Hematopoietic multipotent progenitor cell treated with erythropoietin and hydrocortisone succinate and interleukin-3 and kit ligand, for 4 days (in vitro differentiated cells): ENCODE data around the gene LRRC45.
A peak's percentile ranks its signal among the peaks of the same experiment; 100 is the strongest.
"Not testable (repeated sequence)": the region's sequence is repeated elsewhere in the genome, so short reads cannot be mapped to it uniquely, and the experiment has no call there.

ENCODE experiments used
- DNase-seq: peaks from one replicate; pipeline ENCODE4 v3.0.0-alpha.2; 2015

The LRRC45 gene

DNA sequence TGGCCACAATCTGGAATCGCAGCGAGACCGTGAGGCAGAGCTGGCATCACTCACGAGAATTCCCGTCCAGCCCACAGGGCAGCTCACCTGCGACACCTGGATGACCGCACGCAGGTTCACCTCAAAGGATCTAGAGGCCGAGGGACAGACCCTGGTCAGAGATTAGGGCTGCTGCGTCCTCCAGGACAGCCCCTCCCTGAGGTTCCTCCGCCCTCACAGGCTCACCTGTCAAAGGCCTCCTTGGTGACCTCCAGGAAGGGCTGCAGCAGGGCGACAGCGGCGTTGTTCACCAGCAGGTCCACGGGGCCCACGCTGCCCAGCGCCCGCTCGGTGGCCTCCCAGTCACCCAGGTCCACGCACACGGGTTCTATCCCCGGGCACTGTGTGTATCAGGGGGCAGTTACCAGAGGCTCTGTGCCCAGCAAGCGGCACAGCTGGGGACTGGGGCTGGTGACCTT lies 13.6 kb downstream of the LRRC45 start:
- DNase-seq: no peak

DNA sequence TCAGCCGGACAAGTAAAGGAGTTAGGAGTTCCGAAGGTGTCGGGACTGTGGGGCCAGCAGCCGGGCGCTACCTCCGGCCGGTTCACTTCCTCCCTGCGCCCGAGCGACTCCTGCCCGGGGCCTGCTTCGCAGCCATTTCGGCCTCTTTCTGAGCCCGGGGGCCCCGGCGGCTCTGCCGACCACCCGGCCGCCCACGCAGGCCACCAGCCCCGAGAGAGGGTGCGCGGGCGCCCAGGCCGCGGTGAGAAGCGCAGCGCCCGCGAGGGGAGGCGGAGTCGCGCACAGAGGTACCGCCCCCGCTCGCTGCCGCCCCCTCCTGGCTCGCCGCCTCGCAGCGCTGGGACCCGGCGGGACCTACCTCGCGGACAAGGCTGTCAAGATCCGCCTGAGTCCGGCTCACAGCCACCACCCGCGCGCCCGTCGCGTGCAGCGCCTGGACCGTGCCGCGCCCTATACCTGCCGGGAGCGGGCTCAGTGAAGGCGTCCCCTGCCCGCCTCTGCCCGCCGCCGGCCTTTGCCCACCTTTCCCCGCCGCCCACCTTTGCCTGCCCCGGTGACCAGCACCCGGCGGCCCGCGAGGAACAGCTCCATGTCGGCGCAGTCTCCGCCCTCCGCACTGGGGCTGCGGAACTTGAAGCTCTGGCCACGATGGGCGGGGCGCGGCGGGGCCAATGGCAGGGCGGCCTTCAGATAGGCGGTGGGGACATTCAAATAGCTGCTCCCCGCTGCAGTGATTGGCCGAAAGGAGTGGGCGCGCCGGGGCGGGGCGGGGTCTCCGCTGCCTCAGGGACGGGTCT lies 14.2 kb downstream of the LRRC45 start, which contains the start of gene DCXR:
TSS of gene DCXR (minus strand) at position 606 of the 797 bp plus-strand sequence. CDS start at position 591, 15 bp downstream.
- DNase-seq: peak; percentile 99

GRCh38 chr17:82037889-82038195 lies 14.7 kb downstream of the LRRC45 start:
- no peak for DNase-seq

DNA sequence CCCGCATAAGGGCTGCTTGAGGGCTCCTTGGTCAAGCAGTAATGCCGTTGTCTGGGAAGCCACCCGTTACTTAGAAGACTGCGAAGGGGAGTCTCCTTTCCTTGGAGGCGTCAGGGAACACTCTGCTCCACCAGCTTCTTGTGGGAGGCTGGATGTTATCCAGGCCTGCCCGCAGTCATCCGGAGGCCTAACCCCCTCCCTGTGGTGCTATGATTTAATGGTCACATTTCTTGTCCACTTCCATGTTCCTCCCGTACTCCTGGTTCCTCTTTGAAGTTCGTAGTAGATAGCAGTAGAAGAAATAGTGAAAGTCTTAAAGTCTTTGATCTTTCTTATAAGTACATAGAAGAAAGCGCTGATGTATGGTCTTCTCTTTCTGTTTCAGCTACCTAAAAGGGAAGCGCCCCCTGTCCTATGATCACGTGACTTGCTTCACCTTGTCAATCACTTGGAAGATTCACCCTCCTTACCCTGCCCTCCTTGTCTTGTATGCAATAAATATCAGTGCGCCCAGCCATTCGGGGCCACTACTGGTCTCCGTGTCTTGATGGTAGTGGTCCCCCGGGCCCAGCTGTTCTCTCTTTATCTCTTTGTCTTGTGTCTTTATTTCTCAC lies 15.8 kb downstream of the LRRC45 start:
- not testable (repeated sequence) for DNase-seq

- no peak for DNase-seq
These were observed 16.7 kb downstream of the LRRC45 start for GRCh38 chr17:82039695-82040299.

DNA sequence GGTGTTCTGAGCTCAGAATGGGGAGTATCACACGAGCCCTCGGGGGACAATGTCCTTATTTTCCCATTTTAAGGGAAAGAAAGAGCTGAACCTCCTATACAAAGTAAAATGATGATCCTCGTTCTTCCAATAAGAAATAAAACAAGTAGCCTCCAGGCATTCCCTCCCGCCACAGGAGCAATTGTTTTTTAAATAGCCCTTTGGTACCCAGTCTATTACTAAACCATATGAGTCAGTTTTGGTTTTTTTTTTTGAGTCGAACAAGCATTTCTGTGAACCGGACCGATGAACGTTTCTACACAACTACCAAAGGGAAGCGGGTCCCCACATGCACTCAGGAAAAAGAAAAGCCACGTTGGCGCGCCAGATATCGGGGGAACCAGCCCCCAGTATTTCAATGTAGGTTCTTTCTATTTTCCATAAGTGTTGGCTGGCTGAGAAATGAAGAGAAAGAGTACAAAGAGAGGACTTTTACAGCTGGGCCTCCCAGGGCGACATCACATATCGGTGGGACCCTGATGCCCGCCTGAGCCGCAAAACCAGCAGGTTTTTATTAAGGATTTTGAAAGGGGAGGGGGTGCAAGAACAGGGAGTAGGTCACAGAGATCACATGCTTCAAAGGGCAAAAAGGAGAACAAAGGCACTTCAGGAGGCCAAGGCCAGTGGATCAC lies 18.2 kb downstream of the LRRC45 start:
- no peak for DNase-seq

DNA sequence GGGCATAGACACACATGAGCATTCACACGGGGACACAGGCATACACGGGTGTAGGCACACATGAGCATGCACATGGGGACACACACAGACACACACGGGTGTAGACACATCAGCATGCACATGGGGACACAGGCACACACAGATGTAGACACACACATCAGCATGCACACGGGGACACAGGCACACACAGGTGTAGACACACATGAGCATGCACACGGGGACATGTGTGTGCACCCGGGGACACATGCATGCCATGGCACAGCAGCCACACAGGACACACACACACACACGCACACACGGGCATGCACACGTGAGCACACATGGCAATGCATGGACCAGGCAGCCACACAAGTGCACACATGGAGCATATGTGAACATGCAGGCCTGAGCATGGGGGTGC lies 19.5 kb downstream of the LRRC45 start:
- no peak for DNase-seq

- DNase-seq: no peak
These were observed 20.4 kb downstream of the LRRC45 start for GRCh38 chr17:82043507-82043906.

- no peak for DNase-seq
These were observed 22.9 kb downstream of the LRRC45 start for GRCh38 chr17:82045936-82046484.

DNA sequence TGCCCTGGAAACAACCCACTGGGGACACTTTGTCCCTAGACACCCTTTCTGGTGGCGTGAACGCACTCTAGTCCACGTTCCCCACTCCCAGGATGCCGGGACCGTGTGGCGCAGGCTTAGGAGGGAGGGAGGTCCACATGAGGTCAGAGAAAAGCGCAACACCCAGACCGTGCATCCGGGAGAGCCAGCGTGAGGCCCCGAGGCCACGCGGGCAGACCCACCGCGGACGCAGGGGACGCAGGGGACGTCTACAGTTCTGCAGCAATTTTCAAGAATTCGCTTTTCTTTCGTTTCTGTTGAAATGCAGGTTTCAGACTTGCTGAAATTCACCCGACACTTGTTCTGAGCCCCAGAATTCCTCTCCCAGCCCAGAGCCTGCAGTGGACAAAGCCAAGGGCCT lies 23.8 kb downstream of the LRRC45 start:
- no peak for DNase-seq

- DNase-seq: no peak
These were observed 24.3 kb downstream of the LRRC45 start for GRCh38 chr17:82047379-82047778.

- DNase-seq: no peak
These were observed 24.9 kb downstream of the LRRC45 start for GRCh38 chr17:82047914-82048570.

DNA sequence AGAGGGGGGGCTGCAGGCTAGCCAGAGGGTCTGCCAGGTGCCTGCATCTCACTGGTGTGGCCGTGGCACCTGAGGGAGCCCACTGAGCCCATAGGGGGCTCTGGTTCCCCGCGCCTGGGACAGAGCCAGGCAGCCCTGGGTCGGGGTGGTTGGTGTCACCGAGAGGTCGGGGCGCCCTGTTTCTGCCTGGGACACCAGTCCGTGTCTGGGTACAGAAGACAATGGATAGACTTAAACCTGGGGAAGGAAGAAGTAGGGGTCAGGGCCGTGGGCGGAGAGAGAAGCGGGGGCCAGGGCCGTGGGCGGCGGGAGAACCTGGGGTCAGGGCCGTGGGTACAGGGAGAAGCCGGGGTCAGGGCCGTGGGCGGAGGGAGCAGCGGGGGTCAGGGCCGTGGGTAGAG lies 25.5 kb downstream of the LRRC45 start:
- DNase-seq: no peak

DNA sequence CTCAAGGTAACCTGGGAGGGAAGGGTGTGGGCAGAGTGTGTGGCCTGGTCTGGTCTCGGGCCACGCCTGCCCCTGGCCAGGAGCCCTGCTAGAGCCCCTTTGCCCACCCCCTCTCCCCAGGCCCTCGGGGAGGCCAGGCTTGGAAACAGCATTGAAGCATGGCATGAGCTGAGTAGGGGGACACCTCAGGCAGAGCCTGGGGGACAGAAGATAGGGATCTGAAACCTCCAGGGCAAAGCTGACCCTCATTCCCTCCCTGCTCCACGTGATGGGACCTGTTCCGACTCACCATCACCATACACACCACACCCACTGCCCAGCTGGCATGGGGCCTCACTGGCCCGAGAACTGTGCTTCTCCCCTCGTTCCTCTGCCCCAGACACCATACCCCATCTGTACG lies 26.0 kb downstream of the LRRC45 start:
- no peak for DNase-seq

DNA sequence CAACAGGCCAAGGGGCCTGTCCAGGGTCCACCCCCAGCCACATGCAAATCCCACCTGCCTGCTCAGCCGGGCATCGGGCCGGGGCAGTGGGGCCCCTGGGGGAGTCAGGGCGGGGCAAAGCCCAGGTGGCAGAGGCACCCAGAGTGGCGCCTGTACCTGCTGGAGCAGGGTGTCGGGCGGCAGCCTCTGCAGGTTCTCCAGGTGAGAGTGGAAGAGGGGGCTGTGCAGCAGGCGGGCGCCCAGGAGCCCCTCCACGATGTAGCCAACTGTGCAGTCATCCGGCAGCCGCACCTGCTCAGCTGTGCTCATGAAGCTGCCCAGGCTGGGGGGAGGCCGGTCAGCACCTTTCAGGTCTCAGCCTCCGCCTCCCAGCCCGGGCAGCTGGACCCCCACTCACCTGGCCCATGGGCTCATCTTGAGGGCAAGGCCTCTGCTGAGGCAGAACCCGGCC lies 26.4 kb downstream of the LRRC45 start:
- no peak for DNase-seq

GRCh38 chr17:82050152-82050760 lies 27.2 kb downstream of the LRRC45 start:
- no peak for DNase-seq

DNA sequence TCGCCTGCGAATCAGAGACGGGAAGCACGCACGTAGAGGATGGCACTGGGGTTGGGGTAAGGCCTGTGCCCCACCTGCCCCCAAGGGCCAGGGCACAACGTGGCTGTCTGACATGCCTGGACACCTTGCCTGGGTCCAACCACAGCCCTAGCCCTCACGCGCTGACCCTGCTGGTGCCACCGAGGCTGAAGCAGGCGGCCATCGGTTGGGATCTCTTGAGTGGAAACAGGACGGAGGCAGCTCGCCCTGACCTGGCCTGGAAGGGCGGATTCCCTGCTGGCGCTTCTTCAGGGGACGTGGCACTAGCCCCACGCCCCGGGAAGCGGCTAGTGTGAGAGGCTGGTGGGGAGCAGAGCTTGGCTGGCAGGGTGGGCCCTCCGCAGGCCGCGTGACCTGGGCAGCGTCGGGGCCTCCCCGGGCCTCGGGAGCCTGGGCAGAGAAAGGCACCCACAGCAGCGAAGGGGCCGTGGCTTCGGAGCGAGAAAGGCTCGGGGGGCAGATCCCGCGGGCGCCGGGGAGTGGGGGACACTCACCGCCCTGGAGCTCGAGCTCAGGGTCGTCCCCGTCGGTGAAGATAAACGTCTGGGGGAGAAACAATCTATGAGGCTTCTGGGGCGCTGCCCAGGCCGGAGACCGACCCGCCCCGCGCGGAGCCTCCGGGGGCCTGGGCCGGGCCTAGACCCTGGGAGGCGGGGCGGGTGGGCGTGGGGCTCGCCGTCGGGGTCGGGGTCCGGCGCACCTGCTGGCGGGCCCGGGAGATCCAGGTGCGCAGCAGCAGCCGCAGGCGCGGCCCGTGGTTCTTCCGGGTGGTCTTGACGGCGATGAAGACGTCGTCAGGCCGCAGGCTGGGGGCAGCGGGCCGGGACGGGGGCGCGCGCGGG lies 27.9 kb downstream of the LRRC45 start:
- no peak for DNase-seq

- peak; percentile 88 for DNase-seq
These were observed 28.9 kb downstream of the LRRC45 start, which contains the start of the genes GPS1 and RFNG for GRCh38 chr17:82051776-82052637. Gene GPS1, plus strand, starts transcription at chr17:82051898. Its CDS starts 34 bp downstream, at chr17:82051932. Gene RFNG, minus strand, starts transcription at chr17:82051811. Its CDS starts 45 bp downstream, at chr17:82051766.

GRCh38 chr17:82052638-82053059 lies 29.5 kb downstream of the LRRC45 start:
- DNase-seq: no peak

DNA sequence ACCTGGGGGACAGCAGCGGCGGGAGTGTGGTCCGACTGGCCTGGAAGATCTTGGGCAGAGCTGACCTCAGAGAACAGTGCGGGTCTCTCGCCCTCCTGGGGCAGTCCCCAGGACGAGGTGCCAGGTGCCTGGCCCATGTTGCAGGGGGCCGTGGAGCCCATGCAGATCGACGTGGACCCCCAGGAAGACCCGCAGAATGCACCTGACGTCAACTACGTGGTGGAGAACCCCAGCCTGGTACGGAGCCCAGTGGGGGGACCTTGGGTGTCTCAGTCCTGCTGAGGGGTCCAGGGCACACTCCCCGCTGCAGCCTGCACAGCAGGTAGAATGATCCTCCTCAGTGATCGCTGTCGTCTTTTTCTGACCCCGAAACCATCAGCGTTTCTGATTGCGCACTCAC lies 30.0 kb downstream of the LRRC45 start:
- DNase-seq: no peak
